ENCODE measurements around the gene LPP. TPM values are rescaled to one million over a fixed set of nuclear protein-coding genes. Genes with fewer than 3 reads are reported as not detected.

LPP gene
- total and polyA plus RNA-seq, 2 donors (not counting 1 experiment from before 2014, with no cell fraction given): 7.6 to 81.7 TPM

DNA sequence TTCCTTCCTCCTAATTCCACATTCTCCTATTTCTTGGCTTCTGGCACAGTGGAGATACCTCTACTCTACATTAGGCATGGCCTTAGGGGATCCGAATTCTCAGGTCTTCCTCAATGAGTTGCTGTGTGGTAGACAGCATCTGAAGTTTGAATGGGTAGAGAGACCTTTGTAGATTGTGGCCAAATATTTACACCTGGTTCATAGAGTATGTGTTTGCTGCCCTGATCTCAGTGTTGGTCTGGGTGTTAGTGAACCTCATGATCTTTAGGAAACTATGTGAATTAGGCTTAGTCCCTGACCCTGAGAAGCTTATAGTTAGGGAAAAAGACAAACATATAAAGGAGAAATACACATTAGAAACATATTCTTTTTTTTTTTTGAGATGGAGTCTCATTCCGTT lies 75.8 kb downstream of the LPP start:
- intact Hi-C loops (cut with micrococcal nuclease): no loop called here
- Histone ChIP-seq H3K27ac (ENCODE audit: low read length in 2 of 2) (no peak overlapping the region), H3K4me3 (ENCODE audit: control extremely low read depth in 1 of 5, extremely low read depth in 1 of 5, insufficient read depth in 1 of 5, low read depth in 2 of 5, low read length in 4 of 5) (no peak overlapping the region), H3K9me3 (ENCODE audit: control extremely low read depth in 1 of 3, control insufficient read depth in 2 of 3, insufficient read depth in 1 of 3, low read length in 2 of 3) (no peaks in the 10 kb centered on the region), H3K9ac (ENCODE audit: low read length) (no peak overlapping the region), H3K4me1 (ENCODE audit: control insufficient read depth in 2 of 2, insufficient read depth in 2 of 2, low read length in 2 of 2) (peaks cover 6 to 8% of the 10 kb centered on the region in 2 donors), H3K4me2 (replicated peaks; ENCODE audit: low read depth, low read length, poor library complexity, severe bottlenecking) (no peak overlapping the region), H2AFZ (ENCODE audit: insufficient read depth, low read depth, low read length, poor library complexity, severe bottlenecking) (no peak overlapping the region), H4K20me1 (ENCODE audit: control insufficient read depth, insufficient read depth, low read length, poor library complexity, severe bottlenecking) (no peaks in the 10 kb centered on the region), H3K27me3 (replicated peaks in 1 of 4; ENCODE audit: control extremely low read depth in 1 of 4, control insufficient read depth in 3 of 4, insufficient read depth in 4 of 4, low read length in 3 of 4) (no peaks in the 10 kb centered on the region), H3K79me2 (ENCODE audit: control insufficient read depth, insufficient read depth, low read length) (peaks cover 40% of the 10 kb centered on the region), H3K36me3 (replicated peaks in 1 of 2; ENCODE audit: control extremely low read depth in 1 of 2, control insufficient read depth in 1 of 2, extremely low read depth in 1 of 2, insufficient read depth in 2 of 2, low read length in 1 of 2) (peaks cover 0 to 5% of the 10 kb centered on the region in 2 experiments)
- H3K4me3 Mint-ChIP-seq: no peak overlapping the region
- WGBS (ENCODE audit: insufficient coverage): 92% methylated on average over 2 of the region's 2 CpGs
- no peak overlapping the region for H3K27ac Mint-ChIP-seq
- DNase-seq (no peak), ATAC-seq (ENCODE audit: low read depth) (no peak)
- H3K9me3 Mint-ChIP-seq (ENCODE audit: insufficient read depth): no peaks in the 10 kb centered on the region
- peaks cover 31% of the 10 kb centered on the region for H3K4me1 Mint-ChIP-seq
- no peaks in the 10 kb centered on the region for H3K27me3 Mint-ChIP-seq
- TF ChIP-seq, protein P1, sequence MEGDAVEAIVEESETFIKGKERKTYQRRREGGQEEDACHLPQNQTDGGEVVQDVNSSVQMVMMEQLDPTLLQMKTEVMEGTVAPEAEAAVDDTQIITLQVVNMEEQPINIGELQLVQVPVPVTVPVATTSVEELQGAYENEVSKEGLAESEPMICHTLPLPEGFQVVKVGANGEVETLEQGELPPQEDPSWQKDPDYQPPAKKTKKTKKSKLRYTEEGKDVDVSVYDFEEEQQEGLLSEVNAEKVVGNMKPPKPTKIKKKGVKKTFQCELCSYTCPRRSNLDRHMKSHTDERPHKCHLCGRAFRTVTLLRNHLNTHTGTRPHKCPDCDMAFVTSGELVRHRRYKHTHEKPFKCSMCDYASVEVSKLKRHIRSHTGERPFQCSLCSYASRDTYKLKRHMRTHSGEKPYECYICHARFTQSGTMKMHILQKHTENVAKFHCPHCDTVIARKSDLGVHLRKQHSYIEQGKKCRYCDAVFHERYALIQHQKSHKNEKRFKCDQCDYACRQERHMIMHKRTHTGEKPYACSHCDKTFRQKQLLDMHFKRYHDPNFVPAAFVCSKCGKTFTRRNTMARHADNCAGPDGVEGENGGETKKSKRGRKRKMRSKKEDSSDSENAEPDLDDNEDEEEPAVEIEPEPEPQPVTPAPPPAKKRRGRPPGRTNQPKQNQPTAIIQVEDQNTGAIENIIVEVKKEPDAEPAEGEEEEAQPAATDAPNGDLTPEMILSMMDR (IDR thresholded peaks at IDR 0.05): no peak
- no peak for TF ChIP-seq EZH2 (IDR thresholded peaks at IDR 0.05; ENCODE audit: borderline replicate concordance, insufficient read depth, low read depth, low read length, poor library complexity, severe bottlenecking)
- ChIA-PET CTCF (interaction anchor here (0.5 kb wide), 1 partner anchor 524 kb away, joined by 3 read pairs; no protein-coding TSS in a partner anchor), POLR2A (no interaction called here)

- ATAC-seq (ENCODE audit: low read depth) (no peak), DNase-seq (no peak)
- peaks cover 19 to 20% of the 10 kb centered on the region in 2 donors for H3K4me1 ChIP-seq (ENCODE audit: control insufficient read depth in 2 of 2, insufficient read depth in 2 of 2, low read length in 2 of 2)
- intact Hi-C loops (cut with micrococcal nuclease): no loop called here
- CTCF ChIA-PET: no interaction called here
- no peak overlapping the region for H3K4me3 ChIP-seq (ENCODE audit: control extremely low read depth in 1 of 5, extremely low read depth in 1 of 5, insufficient read depth in 1 of 5, low read depth in 2 of 5, low read length in 4 of 5)
- H3K27me3 ChIP-seq (replicated peaks in 1 of 4; ENCODE audit: control extremely low read depth in 1 of 4, control insufficient read depth in 3 of 4, insufficient read depth in 4 of 4, low read length in 3 of 4): no peaks in the 10 kb centered on the region
- no peaks in the 10 kb centered on the region for H3K27me3 Mint-ChIP-seq
- POLR2A ChIA-PET: interaction anchor here (0.6 kb wide), 1 partner anchor 348 kb away, joined by 4 read pairs; no protein-coding TSS in a partner anchor
- H3K4me2 ChIP-seq (replicated peaks; ENCODE audit: low read depth, low read length, poor library complexity, severe bottlenecking): no peak overlapping the region
- WGBS (ENCODE audit: insufficient coverage): 94% methylated on average over 2 of the region's 5 CpGs
- no peak overlapping the region for H3K27ac Mint-ChIP-seq
- H3K36me3 ChIP-seq (replicated peaks in 1 of 2; ENCODE audit: control extremely low read depth in 1 of 2, control insufficient read depth in 1 of 2, extremely low read depth in 1 of 2, insufficient read depth in 2 of 2, low read length in 1 of 2): peaks cover 0 to 5% of the 10 kb centered on the region in 2 experiments
- no peak overlapping the region for H2AFZ ChIP-seq (ENCODE audit: insufficient read depth, low read depth, low read length, poor library complexity, severe bottlenecking)
- no peaks in the 10 kb centered on the region for H3K9me3 ChIP-seq (ENCODE audit: control extremely low read depth in 1 of 3, control insufficient read depth in 2 of 3, insufficient read depth in 1 of 3, low read length in 2 of 3)
- H3K9me3 Mint-ChIP-seq (ENCODE audit: insufficient read depth): no peaks in the 10 kb centered on the region
- H4K20me1 ChIP-seq (ENCODE audit: control insufficient read depth, insufficient read depth, low read length, poor library complexity, severe bottlenecking): no peaks in the 10 kb centered on the region
- H3K27ac ChIP-seq (ENCODE audit: low read length in 2 of 2): no peak overlapping the region
- peaks cover 42% of the 10 kb centered on the region for H3K4me1 Mint-ChIP-seq
- no peak overlapping the region for H3K9ac ChIP-seq (ENCODE audit: low read length)
- no peak for TF ChIP-seq EZH2 (IDR thresholded peaks at IDR 0.05; ENCODE audit: borderline replicate concordance, insufficient read depth, low read depth, low read length, poor library complexity, severe bottlenecking)
- TF ChIP-seq, protein P1 (IDR thresholded peaks at IDR 0.05): no peak
- no peak overlapping the region for H3K4me3 Mint-ChIP-seq
- peaks cover 46% of the 10 kb centered on the region for H3K79me2 ChIP-seq (ENCODE audit: control insufficient read depth, insufficient read depth, low read length)
Measured at GRCh38 chr3:188230962-188231361, 77.0 kb downstream of the LPP start.
